GM12875 (cell line): Measurements from ENCODE around the gene SLC17A8.
"Not testable (repeated sequence)": the region's sequence is repeated elsewhere in the genome, so short reads cannot be mapped to it uniquely, and the experiment has no call there.

ENCODE experiments used
- H3K4me3 ChIP-seq: one replicate; pipeline ENCODE4 v1.5.1; 2011; ENCODE audit warnings: low read depth, low read length, control low read depth
- TF ChIP-seq, protein P1 (sequence below): IDR thresholded peaks from 2 replicates; pipeline ENCODE4 v1.5.1; 2011; ENCODE audit warnings: low read depth, mild to moderate bottlenecking, control low read depth, inconsistent platforms, low read length, moderate library complexity, borderline replicate concordance; ENCODE audit not compliant: insufficient read depth

SLC17A8 gene

DNA sequence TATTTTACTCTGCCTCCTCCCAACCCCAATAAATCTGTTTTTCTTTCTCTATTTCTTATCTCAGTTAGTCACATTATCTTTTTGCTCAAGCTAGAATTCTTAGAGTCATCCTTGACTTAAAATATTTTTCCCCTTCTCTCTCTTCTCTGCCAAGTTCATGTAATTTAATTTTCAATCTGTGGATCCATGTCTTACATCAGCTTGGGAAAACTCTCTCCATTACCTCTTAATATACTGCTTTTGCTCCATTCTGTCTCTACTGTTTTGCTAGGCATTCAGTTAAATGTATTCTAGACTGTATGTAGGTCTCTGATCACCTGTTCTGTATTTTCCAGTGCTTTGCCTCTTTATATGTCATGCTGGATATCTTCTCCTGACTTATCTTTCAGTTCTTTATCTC, 65.8 kb downstream of the SLC17A8 start:
- no peak overlapping the region for H3K4me3 ChIP-seq
- TF ChIP-seq, protein P1, sequence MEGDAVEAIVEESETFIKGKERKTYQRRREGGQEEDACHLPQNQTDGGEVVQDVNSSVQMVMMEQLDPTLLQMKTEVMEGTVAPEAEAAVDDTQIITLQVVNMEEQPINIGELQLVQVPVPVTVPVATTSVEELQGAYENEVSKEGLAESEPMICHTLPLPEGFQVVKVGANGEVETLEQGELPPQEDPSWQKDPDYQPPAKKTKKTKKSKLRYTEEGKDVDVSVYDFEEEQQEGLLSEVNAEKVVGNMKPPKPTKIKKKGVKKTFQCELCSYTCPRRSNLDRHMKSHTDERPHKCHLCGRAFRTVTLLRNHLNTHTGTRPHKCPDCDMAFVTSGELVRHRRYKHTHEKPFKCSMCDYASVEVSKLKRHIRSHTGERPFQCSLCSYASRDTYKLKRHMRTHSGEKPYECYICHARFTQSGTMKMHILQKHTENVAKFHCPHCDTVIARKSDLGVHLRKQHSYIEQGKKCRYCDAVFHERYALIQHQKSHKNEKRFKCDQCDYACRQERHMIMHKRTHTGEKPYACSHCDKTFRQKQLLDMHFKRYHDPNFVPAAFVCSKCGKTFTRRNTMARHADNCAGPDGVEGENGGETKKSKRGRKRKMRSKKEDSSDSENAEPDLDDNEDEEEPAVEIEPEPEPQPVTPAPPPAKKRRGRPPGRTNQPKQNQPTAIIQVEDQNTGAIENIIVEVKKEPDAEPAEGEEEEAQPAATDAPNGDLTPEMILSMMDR, result no peak

DNA sequence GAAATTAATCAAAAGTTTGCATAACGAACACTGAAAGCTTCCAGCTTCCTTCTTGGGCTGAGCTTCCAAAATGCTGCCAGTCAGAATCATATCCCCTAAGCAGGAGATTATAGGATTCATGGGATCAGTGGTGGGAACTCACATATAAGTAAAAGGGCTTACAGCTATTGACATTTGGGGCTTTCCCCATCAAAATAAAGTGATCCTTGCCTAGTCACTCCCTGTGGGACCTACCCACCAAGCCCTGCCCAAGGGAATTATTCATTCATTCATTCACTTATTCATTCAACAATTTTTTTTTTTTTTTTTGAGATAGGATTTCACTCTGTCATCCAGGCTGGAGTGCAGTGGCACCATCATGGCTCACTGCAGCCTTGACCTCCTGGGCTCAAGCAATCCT, 69.3 kb downstream of the SLC17A8 start:
- TF ChIP-seq, protein P1, result no peak
- no peak overlapping the region for H3K4me3 ChIP-seq

DNA sequence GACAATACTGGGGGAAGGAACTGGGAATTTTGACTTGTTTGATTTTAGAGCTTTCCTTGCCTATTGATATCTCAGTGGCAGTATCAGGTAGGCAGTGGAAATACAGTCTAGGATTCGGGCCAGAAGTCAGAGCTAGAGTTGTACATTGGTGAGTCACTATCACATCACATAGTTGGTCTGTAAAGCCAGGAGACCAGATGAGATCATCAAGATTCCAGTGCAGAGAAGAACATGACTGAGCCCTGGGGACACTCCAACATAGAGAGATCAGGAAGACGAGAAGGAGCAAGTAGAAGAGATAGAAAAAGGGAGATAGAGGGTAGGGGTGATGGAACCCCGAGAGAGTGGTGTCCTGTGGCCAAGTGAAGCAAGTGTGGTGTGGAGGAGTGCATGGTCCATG, 70.2 kb downstream of the SLC17A8 start:
- no peak overlapping the region for H3K4me3 ChIP-seq

DNA sequence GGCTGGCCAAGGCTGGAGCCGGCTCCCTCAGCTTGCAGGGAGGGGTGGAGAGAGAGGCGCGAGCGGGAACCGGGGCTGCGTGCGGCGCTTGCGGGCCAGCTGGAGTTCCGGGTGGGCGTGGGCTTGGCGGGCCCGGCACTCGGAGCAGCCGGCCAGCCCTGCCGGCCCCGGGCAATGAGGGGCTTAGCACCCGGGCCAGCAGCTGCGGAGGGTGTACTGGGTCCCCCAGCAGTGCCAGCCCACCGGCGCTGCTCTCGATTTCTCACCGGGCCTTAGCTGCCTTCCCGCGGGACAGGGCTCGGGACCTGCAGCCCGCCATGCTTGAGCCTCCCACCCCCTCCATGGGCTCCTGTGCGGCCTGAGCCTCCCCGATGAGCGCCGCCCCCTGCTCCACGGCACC, 73.4 kb downstream of the SLC17A8 start:
- H3K4me3 ChIP-seq, result not testable (repeated sequence)

More for the DNA sequence above, 70.2 kb downstream of the SLC17A8 start:
- TF ChIP-seq, protein P1, result no peak

DNA sequence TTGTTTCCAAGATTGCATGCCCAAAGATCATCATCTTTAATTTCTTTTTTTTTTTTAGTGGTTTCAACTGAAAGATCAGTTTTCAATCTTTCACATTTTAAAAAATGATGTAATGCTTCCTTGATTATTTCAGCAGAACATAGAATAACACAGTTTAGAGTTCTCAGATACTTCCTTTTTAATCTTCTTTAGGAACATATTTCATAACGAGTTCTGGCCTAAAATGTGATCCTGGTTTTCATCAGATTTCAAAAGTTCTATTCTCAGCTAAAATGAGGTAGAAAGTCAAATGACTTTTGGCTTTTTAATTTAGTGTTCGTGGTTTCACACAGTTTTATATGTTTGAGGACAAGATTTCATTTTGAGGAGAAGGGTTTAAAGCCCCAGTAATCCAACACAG, 76.8 kb downstream of the SLC17A8 start:
- H3K4me3 ChIP-seq, result no peak overlapping the region
- TF ChIP-seq, protein P1, result no peak

DNA sequence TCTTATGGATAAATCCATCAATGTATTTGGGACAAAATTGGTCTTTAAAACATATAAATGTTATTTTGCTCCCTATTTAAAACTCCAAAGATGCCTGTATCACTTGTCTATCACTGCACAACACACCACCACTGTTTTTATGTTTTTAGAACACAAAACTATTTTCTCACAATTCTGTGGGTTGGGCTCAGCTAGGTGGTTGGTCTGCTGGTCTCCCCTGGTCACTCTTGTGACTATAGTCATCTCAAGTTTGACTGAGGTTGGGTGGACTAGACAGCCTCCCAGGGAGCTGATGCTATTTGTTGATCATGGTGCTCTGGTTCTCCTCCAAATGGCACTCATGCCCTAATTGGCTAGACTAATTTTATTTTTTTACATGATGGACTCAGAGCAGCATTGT, 77.3 kb downstream of the SLC17A8 start:
- no peak overlapping the region for H3K4me3 ChIP-seq
- TF ChIP-seq, protein P1, result no peak

DNA sequence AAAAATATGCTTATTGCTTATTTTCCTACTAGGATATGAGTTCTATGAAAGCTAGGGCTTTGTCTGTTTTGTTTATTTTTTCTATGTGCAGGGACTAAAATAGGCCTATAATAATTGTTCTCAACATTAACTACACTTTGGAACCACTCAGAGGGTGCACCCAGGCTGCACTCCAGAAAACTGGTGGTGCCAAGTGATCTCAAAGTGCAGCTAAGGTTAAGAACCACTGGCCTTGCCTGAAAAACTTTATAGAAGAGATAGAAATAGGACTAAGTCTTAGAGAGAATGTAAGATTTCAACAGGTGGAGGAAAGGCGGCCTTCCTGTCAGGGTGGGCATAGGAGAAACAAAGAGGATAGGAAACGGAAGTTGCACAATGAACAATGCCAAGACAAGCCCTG, 79.1 kb downstream of the SLC17A8 start:
- H3K4me3 ChIP-seq, result no peak overlapping the region
- TF ChIP-seq, protein P1, result no peak

DNA sequence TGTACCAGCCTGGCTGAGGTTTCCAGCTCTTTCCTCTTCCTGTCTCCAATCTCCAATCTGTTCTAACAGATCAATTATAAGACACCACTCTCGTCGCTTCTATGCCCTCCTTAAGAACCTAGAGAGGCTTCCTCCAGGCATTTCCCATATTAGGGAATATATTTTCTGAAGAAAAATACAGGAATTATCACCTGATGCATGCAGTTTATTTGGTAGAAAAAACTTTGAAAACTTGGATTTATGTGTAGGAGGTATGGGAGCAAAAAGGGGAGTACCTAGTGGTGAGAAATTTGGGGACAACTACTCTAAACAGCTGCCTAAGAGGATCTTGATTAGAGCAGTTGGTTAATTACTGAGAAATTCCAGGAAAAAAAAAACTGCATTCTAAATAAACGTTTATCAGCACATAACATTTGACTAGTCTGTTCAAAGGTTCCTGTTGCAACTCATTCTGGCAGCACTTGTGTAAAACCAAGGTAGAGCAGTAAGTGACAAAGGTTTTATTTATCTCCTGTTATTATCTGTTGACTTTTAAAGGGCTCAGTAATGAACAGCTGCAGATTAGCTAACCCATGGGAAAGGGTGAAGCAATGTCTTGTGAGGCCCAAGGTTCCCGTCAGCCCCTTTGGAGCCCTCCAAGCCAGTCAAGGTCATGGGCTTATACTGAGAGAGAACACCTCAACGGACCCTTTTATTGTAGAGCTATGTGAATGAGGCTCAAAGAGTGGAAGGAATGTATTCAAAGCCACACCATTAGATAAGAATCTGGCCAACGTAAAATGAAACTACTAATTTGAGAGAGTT, 80.4 kb downstream of the SLC17A8 start:
- TF ChIP-seq, protein P1, result no peak
- H3K4me3 ChIP-seq, result no peak overlapping the region
